Heart left ventricle (tissue), 16 donors: ENCODE results near the gene SCCPDH. TPM values are rescaled to one million over a fixed set of nuclear protein-coding genes. Genes with fewer than 3 reads are reported as not detected.

Experiments used
- ATAC-seq, 4 donors: fragments of 200-7000 bp; cut with Tn5 transposase; one replicate each; pipeline ENCODE4 v1.9.1; 2020 to 2022; ENCODE audit warnings: moderate library complexity in 4 of 4, mild to moderate bottlenecking in 3 of 4, moderate number of reproducible peaks in 1 of 4
- DNase-seq, 5 donors: peaks; one replicate each; pipeline ENCODE4 v3.0.0-alpha.2; 2020
- H3K27ac ChIP-seq, 12 donors: fragments of 200-600 bp; sonication (generic) in 4 of 12; one replicate each; pipeline versions ENCODE4 v1.5.0 to v1.8.0; 2016 to 2022; ENCODE audit warnings: mild to moderate bottlenecking in 2 of 12
- H3K27me3 ChIP-seq, 9 donors: fragments of 200-600 bp; sonication (generic) in 2 of 9; one replicate each; pipeline versions ENCODE4 v1.5.1 to v1.8.0; 2016 to 2022; ENCODE audit warnings: mild to moderate bottlenecking in 3 of 9
- H3K36me3 ChIP-seq, 9 donors: fragments of 200-600 bp; sonication (generic) in 2 of 9; one replicate each; pipeline versions ENCODE4 v1.5.0 to v1.8.0; 2018 to 2022; ENCODE audit warnings: mild to moderate bottlenecking in 2 of 9
- H3K4me1 ChIP-seq, 12 donors: fragments of 200-600 bp; sonication (generic) in 4 of 12; one replicate each; pipeline versions ENCODE4 v1.5.0 to v1.8.0; 2016 to 2022; ENCODE audit warnings: mild to moderate bottlenecking in 3 of 12
- H3K4me3 ChIP-seq, 12 donors: fragments of 200-600 bp; sonication (generic) in 4 of 12; one replicate each; pipeline versions ENCODE4 v1.5.0 to v1.8.0; 2017 to 2022; ENCODE audit warnings: mild to moderate bottlenecking in 9 of 12, moderate library complexity in 4 of 12
- H3K9me3 ChIP-seq, 12 donors: fragments of 200-600 bp; sonication (generic) in 4 of 12; one replicate each; pipeline versions ENCODE4 v1.5.0 to v1.8.0; 2016 to 2022; ENCODE audit warnings: mild to moderate bottlenecking in 1 of 12
- CTCF ChIP-seq, 12 donors: fragments of 200-600 bp; sonication (generic) in 4 of 12; IDR thresholded peaks; one replicate each; pipeline versions ENCODE4 v1.5.0 to v1.8.0; 2018 to 2022; ENCODE audit warnings: antibody characterized with exemption in 12 of 12, mild to moderate bottlenecking in 5 of 12
- POLR2A ChIP-seq, 2 donors: fragments of 450-650 bp; IDR thresholded peaks; one replicate each; pipeline ENCODE4 v1.6.1; 2017; ENCODE audit warnings: antibody characterized with exemption in 2 of 2, mild to moderate bottlenecking in 2 of 2, moderate library complexity in 2 of 2
- WGBS, 4 donors: extraction: QIAGEN DNeasy Blood & Tissue Kit in 2 of 4; methylation state at CpG; one replicate each; pipeline versions ENCODE4 v1.1.5 to v1.1.7; 2013 to 2018; 5-methylcytosine and 5-hydroxymethylcytosine counted together
- intact Hi-C, 10 donors: fragments of 100-400 bp; cut with DNase I; formaldehyde crosslinking; loops; one replicate each; pipeline versions ENCODE4 v1.11.1 to v1.14.2; 2022
- polyA plus RNA-seq, 2 donors: library from polyadenylated mRNA; stranded (reverse); fragments of 200-250 nt; gene quantifications; one replicate each; pipeline ENCODE4 v1.2.3, GENCODE V29; 2013
- total RNA-seq, 9 donors: library from RNA; depleted of rRNA in 2 of 9; stranded (reverse); fragments of >200 nt in 2 of 9; fragmentation: NEBNext Ultra II Directional in 3 of 9; extraction: Animal tissue kit (Norgen Biotek cat#: 25700) in 3 of 9; gene quantifications; one replicate each; pipeline versions ENCODE4 v1.1.0 to v1.2.4, GENCODE V29; 2016 to 2023
- donor health status: ischemic (EF 13 %, LVEDD 7.1; RV severe dilation, severe dysfunction).
- donor health status: healthy with polysubstance abuse.
- donor health status: DM: no; HTN: yes; CAD: no.
- donor health status: DM: no; HTN: no; CAD: no.
- donor health status: ischemic (EF 25% LVEDD 6.9; RV normal size, moderate dysfunction).
- donor health status: ischemic (EF 25% LVEDD 5.7; RV mildly dilated, moderate dysfunction).
- donor health status: healthy.
- donor health status: DM: yes; HTN: yes; CAD: no.
- donor health status: ischemic (EF 35%, LVEDD 5.7; RV mildly dilated, moderate dysfunction).
- donor health status: nonischemic (EF 11% LVEDD 7.7; RV severe dilation, severe dysfunction).
- donor health status: DM: yes; HTN: yes; CAD: no.
- donor health status: PGD.
- donor health status: ischemic (EF 29% LVEDD 5.4; RV normal size, mild dysfunction).
- donor health status: nonischemic (EF 23%, LVEDD 6.1; RV moderate dilation, normal function).

SCCPDH gene
- total and polyA plus RNA-seq, 11 donors: 13.8 to 36.4 (median 31.0) TPM

DNA sequence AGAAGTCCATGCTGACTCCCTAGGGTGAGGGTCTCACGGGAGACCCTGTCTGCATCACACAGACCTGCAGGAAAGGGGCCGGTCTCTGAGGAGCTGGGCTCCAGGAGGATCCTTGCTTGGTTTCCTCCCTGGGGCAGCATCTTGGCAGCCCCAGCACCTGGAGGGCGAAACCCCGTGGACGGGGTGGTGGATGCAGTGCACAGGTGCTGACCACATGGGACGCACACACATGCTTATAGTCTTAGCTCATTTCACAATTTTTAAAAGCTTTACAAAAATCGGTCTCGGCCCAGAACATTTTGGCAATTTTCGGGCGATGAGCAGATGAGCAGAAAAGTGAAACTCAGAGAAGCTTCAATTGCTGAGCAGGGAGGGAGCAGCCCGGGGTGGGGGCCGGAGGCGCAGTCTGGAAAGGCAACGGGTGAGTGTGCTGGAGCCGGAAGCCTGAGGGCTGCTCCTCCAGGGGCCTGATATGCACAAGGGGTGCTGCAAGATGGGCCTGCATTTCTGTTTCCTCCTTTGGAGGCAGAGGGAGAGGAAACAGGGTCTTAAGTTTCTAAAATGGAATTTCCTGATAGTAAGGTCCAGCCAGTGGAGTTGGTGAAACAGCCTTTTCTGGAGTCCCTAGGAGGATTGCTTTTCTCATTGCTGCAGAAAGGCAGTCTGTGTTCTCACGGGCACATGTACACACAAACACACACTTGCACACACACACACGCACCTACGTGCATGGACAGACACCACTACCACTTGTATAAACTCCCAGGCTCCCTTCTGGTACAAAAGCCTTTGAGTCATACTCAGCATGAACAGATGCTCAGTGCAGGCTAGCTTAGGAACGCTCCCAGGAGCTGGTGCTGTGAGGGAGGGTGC, 60.6 kb downstream of the SCCPDH start:
- Histone ChIP-seq H3K27me3 (peaks cover 0 to 4% (median 0%) of the 10 kb centered on the region in 9 donors), H3K27ac (peak overlapping the region in 2 of 12 donors; percentile 5 to 15), H3K4me3 (peak overlapping the region in 10 of 12 donors; percentile 7 to 49 (median 30)), H3K4me1 (peaks cover 0 to 26% (median 10%) of the 10 kb centered on the region in 12 donors), H3K9me3 (no peaks in the 10 kb centered on the region), H3K36me3 (peaks cover 0 to 8% (median 0%) of the 10 kb centered on the region in 9 donors)
- ATAC-seq (peak in 3 of 4 donors; percentile 41 to 56 (median 48)), DNase-seq (no peak)
- WGBS, 4 donors: 38 to 58% (median 47%) methylated on average over 19 of the region's 19 CpGs
- intact Hi-C loops: no loop called here
- TF ChIP-seq POLR2A (IDR thresholded peaks at IDR 0.05) (no peak), CTCF (IDR thresholded peaks at IDR 0.05) (no peak)

DNA sequence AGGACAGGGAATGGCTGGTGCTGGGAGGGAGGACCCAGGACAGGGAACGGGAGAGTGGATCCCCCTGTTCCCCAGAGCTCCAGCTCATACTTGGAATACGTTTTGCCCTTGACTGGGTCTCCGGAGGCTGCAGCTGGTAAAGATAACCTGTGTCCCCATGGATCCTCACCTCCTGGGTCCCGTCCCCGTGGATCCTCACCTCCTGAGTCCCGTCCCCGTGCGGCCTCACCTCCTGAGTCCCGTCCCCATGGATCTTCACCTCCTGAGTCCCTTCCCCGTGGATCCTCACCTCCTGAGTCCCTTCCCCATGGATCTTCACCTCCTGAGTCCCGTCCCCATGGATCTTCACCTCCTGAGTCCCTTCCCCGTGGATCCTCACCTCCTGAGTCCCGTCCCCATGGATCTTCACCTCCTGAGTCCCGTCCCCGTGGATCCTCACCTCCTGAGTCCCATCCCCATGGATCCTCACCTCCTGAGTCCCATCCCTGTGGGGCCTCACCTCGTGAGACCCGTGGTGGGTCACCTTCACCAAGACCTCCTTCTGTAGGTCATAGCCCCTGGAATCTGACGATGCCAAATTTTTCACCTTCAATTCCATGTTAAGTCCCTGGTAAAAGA, 61.4 kb downstream of the SCCPDH start:
- WGBS, 4 donors: 74 to 83% (median 80%) methylated on average over 18 of the region's 18 CpGs
- no peak for TF ChIP-seq CTCF (IDR thresholded peaks at IDR 0.05)
- TF ChIP-seq POLR2A (IDR thresholded peaks at IDR 0.05): no peak

DNA sequence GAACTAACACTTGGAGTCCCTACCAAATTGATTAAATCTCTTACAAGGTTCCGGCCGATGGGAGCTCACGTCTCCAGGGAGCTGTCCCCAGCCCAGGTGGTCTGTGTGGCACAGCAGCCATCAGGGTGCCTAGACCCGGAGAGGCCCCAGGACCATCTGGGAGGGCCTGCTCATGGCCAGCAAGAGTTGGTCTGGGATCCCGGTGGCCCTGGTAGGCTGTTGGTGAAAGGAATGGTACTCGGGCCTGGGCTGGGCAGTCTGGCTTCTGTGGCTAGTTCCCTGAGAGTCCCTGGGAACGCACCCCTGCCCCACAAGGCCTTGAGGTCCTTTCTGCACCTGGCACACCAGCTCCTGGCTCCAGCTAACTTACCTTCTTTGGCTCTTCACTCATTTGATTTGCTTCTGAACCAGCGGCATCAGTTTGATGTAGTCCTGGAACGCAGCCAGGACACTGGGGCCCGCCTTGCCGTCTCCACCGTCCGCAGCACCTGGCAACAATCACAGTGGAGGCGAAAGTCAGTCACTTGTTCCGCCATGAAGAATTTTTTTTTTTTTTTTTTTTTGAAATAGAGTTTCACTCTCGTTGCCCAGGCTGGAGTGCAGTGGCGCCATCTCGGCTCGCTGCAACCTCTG, 62.5 kb downstream of the SCCPDH start:
- 75 to 84% (median 81%) methylated on average over 19 of the region's 19 CpGs for WGBS, 4 donors
- no peak for DNase-seq
- no peak for TF ChIP-seq POLR2A (IDR thresholded peaks at IDR 0.05)
- no peak for TF ChIP-seq CTCF (IDR thresholded peaks at IDR 0.05)
- H3K4me1 ChIP-seq: peaks cover 0 to 26% (median 10%) of the 10 kb centered on the region in 12 donors
- H3K4me3 ChIP-seq: no peak overlapping the region
- H3K9me3 ChIP-seq: no peaks in the 10 kb centered on the region
- H3K27ac ChIP-seq: no peak overlapping the region
- intact Hi-C loops: no loop called here
- no peak for ATAC-seq
- H3K36me3 ChIP-seq: no peaks in the 10 kb centered on the region
- H3K27me3 ChIP-seq: peaks cover 0 to 16% (median 0%) of the 10 kb centered on the region in 9 donors

More for the DNA sequence above, 61.4 kb downstream of the SCCPDH start:
- intact Hi-C loops: no loop called here
- no peak overlapping the region for H3K27ac ChIP-seq
- ATAC-seq (no peak), DNase-seq (peak in 1 of 5 donors; percentile 31)
- peaks cover 0 to under 1% (median 0%) of the 10 kb centered on the region in 9 donors for H3K36me3 ChIP-seq
- H3K9me3 ChIP-seq: no peaks in the 10 kb centered on the region
- peaks cover 0 to 10% (median 0%) of the 10 kb centered on the region in 9 donors for H3K27me3 ChIP-seq
- peaks cover 0 to 26% (median 10%) of the 10 kb centered on the region in 12 donors for H3K4me1 ChIP-seq
- H3K4me3 ChIP-seq: peak overlapping the region in 3 of 12 donors; percentile 26 to 44 (median 29)
